ENCODE data around the gene MTHFR. TPM values are rescaled to one million over a fixed set of nuclear protein-coding genes. Genes with fewer than 3 reads are reported as not detected.
A peak's percentile ranks its signal among the peaks of the same experiment; 100 is the strongest.

MTHFR gene
- total and polyA plus RNA-seq, 2 of the 4 experiments (the other 2 are of a cell fraction) = 7.3 to 7.4 TPM

DNA sequence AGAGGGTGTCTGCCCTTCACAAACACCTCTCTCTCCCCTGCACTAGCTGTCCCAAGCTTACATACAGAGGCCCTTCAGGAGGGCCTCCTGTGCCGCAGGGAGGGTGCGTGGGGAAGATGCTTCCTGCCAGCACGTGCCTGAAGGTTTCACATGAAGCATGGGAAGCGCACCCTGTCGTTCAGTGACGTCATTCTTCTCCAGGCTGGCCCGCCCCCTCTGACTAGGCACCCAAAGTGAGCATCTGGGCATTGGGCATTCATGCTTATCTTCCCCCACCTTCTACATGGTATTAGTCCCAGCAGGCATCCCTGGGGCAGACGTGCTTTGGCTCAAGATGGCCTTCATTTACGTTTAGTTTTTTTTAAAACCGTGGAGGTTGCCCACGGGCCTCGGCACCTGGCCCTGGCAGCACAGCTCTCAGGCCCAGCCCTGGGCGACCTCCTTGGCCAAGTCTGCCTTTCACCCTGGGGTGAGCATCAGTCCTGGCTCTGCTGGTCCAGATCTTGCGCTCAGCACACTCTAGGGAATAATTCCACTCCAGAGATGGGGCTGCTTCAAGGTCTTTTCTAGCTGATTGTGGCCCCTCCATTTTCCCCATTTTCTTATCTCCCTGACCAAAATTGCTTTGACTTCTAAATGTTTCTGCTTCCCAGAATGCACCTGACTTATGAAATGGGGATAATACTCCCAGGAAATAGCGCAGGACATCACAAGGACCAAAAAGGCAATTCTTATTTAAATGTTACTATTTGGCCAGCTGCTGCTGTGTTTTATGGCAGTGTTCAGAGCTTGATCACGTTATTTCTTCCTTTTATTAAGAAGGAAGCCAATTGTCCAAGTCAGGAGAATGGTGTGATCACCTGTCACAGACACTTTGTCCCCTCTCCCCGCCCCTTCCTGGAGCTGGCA, 35.7 kb upstream of the MTHFR start:
- Histone ChIP-seq H3K27me3 (ENCODE audit: control insufficient read depth, insufficient read depth, low read length) (no peaks in the 10 kb centered on the region), H2BK15ac (ENCODE audit: low read depth, low read length) (no peak overlapping the region), H3K36me3 (ENCODE audit: control insufficient read depth, insufficient read depth, low read length) (peaks cover 63% of the 10 kb centered on the region), H3K9me3 (ENCODE audit: control insufficient read depth, insufficient read depth, low read length) (no peaks in the 10 kb centered on the region), H4K20me1 (ENCODE audit: insufficient read depth, low read length) (peaks cover 10% of the 10 kb centered on the region; the same call in 1 of the 2 replicates), H3K4me2 (ENCODE audit: low read depth, low read length) (no peak overlapping the region), H3K23ac (ENCODE audit: low read depth, low read length) (no peak overlapping the region), H2BK5ac (ENCODE audit: low read depth, low read length, poor library complexity, severe bottlenecking) (no peak overlapping the region), H4K8ac (ENCODE audit: low read depth in 2 of 2, low read length in 2 of 2) (no peak overlapping the region), H3K9ac (ENCODE audit: low read depth, low read length) (no peak overlapping the region), H3K79me1 (ENCODE audit: low read depth in 1 of 2, low read length in 2 of 2) (no peaks in the 10 kb centered on the region), H3K4me3 (ENCODE audit: insufficient read depth, low read depth, low read length) (no peak overlapping the region), H4K5ac (ENCODE audit: low read depth, low read length) (no peak overlapping the region), H3K9me1 (ENCODE audit: insufficient read depth, low read length) (peaks cover 7% of the 10 kb centered on the region; the same call in 1 of the 2 replicates), H4K91ac (ENCODE audit: insufficient read depth, low read depth, low read length) (no peak overlapping the region), H2AK5ac (ENCODE audit: low read depth, low read length) (no peak overlapping the region), H3K4ac (ENCODE audit: low read depth, low read length) (no peak overlapping the region), H2BK20ac (ENCODE audit: low read depth, low read length) (no peak overlapping the region), H3K14ac (replicated peaks; ENCODE audit: low read depth, low read length) (no peak overlapping the region), H3K4me1 (ENCODE audit: control insufficient read depth, insufficient read depth, low read length) (peaks cover 2% of the 10 kb centered on the region; the same call in 1 of the 2 replicates), H2AFZ (replicated peaks; ENCODE audit: low read length, poor library complexity) (no peak overlapping the region), H2AK9ac (replicated peaks; ENCODE audit: low read depth, low read length, poor library complexity) (no peak overlapping the region), H3K56ac (ENCODE audit: extremely low read depth, insufficient read depth, low read length) (no peak overlapping the region), H3K18ac (ENCODE audit: low read depth, low read length) (no peak overlapping the region), H3K27ac (ENCODE audit: insufficient read depth, low read length) (no peak overlapping the region), H2BK120ac (ENCODE audit: low read depth, low read length) (no peak overlapping the region)
- no peak for ATAC-seq (ENCODE audit: low read depth)
- in situ Hi-C loops (cut with MboI; ENCODE audit: low sequenced_read_pairs) = loop anchor here (5.0 kb wide), 1 partner anchor 56 kb away; no protein-coding TSS in a partner anchor
- DNase-seq = peak; percentile 12
- intact Hi-C loops (cut with micrococcal nuclease) = no loop called here
- ChIA-PET CTCF (no interaction called here), POLR2A (ENCODE audit: unreplicated experiment) (no interaction called here)
- 87% methylated on average over 14 of the region's 17 CpGs; no CpG with 5 or more reads in 1 of the 2 experiments for WGBS, 2 experiments (ENCODE audit: extremely low coverage in 2 of 2, insufficient read length in 1 of 2)
- BruUV-seq (replicated peaks) = no TSS peak
- dilution Hi-C loops (cut with HindIII; ENCODE audit: low sequenced_read_pairs, unreplicated experiment) = no loop called here
- no peak for TF ChIP-seq MXI1 (IDR thresholded peaks at IDR 0.05; ENCODE audit: borderline replicate concordance, low read depth, low read length)
- no peak for TF ChIP-seq POLR2A (IDR thresholded peaks at IDR 0.05; ENCODE audit: low read depth, low read length)
- no peak for TF ChIP-seq NFE2L2 (IDR thresholded peaks at IDR 0.05; ENCODE audit: low read depth, low read length)
- no peak for TF ChIP-seq CEBPB (IDR thresholded peaks at IDR 0.05; ENCODE audit: low read depth, low read length)
- TF ChIP-seq, protein P1, sequence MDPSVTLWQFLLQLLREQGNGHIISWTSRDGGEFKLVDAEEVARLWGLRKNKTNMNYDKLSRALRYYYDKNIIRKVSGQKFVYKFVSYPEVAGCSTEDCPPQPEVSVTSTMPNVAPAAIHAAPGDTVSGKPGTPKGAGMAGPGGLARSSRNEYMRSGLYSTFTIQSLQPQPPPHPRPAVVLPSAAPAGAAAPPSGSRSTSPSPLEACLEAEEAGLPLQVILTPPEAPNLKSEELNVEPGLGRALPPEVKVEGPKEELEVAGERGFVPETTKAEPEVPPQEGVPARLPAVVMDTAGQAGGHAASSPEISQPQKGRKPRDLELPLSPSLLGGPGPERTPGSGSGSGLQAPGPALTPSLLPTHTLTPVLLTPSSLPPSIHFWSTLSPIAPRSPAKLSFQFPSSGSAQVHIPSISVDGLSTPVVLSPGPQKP (IDR thresholded peaks at IDR 0.05; ENCODE audit: borderline replicate concordance, low read depth, low read length) = no peak
- TF ChIP-seq RCOR1 (IDR thresholded peaks at IDR 0.05; ENCODE audit: insufficient replicate concordance, low read length) = no peak
- no peak for TF ChIP-seq MAZ (IDR thresholded peaks at IDR 0.05; ENCODE audit: borderline replicate concordance, low read depth, low read length)
- TF ChIP-seq CHD1 (IDR thresholded peaks at IDR 0.05; ENCODE audit: low read depth, low read length) = no peak
- no peak for TF ChIP-seq RFX5 (IDR thresholded peaks at IDR 0.05; ENCODE audit: low read depth, low read length)
- no peak for TF ChIP-seq BHLHE40 (IDR thresholded peaks at IDR 0.05; ENCODE audit: low read depth, low read length)
- TF ChIP-seq, protein P2, sequence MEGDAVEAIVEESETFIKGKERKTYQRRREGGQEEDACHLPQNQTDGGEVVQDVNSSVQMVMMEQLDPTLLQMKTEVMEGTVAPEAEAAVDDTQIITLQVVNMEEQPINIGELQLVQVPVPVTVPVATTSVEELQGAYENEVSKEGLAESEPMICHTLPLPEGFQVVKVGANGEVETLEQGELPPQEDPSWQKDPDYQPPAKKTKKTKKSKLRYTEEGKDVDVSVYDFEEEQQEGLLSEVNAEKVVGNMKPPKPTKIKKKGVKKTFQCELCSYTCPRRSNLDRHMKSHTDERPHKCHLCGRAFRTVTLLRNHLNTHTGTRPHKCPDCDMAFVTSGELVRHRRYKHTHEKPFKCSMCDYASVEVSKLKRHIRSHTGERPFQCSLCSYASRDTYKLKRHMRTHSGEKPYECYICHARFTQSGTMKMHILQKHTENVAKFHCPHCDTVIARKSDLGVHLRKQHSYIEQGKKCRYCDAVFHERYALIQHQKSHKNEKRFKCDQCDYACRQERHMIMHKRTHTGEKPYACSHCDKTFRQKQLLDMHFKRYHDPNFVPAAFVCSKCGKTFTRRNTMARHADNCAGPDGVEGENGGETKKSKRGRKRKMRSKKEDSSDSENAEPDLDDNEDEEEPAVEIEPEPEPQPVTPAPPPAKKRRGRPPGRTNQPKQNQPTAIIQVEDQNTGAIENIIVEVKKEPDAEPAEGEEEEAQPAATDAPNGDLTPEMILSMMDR (conservative IDR thresholded peaks at IDR 0.05; ENCODE audit: low read depth, low read length) = no peak
- TF ChIP-seq RAD21 (IDR thresholded peaks at IDR 0.05; ENCODE audit: low read length) = no peak
- TF ChIP-seq, protein P3, sequence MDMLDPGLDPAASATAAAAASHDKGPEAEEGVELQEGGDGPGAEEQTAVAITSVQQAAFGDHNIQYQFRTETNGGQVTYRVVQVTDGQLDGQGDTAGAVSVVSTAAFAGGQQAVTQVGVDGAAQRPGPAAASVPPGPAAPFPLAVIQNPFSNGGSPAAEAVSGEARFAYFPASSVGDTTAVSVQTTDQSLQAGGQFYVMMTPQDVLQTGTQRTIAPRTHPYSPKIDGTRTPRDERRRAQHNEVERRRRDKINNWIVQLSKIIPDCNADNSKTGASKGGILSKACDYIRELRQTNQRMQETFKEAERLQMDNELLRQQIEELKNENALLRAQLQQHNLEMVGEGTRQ (IDR thresholded peaks at IDR 0.05; ENCODE audit: low read depth, low read length) = no peak
- TF ChIP-seq MAFK (IDR thresholded peaks at IDR 0.05; ENCODE audit: low read depth, low read length) = no peak
